ENCODE results near the gene KAZN. TPM values are rescaled to one million over a fixed set of nuclear protein-coding genes. Genes with fewer than 3 reads are reported as not detected.

Gene KAZN
- total RNA-seq, 1 experiment from 2014 or later = 3.4 TPM

DNA sequence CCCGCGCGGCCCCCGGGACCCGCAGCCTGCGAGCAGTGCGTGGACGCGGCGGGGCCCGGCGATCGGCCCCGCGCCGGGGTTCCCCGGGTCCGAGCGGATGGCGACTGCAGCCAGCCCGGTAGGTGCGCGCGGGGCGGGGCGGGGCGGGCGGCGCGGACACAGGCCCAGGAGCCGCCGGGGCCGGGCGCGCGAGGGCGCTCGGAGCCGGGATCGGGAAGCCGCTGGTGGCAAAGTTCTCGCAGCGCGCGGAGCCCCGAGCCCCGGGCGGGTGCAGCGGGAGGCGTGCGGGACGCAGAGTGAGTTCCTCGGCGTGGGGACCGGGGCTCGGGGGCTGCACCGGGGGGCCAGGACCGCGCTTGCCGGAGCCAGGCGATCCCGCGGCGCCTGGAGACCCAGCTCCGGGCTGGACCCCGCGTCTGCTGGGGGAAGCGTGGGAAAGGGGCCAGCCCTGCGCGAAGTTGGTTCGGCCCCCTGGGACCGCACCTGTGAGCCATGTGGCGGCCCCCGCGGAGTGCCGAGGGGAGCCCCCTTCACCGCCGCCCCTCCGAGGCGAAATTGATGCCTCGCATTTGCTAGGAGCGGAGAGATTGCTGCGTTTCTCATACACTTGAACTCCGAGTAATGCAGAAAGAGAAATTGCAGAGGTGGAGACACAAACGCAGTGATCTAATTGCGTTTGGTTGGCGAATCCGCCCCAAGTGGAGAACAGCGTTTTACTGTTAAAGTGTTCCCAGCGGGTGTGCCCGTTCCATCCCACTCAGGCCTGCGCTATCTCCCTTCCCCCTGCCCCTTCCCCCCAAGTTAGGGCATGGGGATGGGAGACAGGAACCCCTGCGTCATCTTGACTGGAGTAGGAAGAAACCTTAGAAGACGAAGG, 326.2 kb downstream of the KAZN start:
- DNase-seq = peak; percentile 50
- Histone ChIP-seq H3K27me3 (no peaks in the 10 kb centered on the region), H3K36me3 (no peaks in the 10 kb centered on the region), H3K9me3 (no peaks in the 10 kb centered on the region), H3K4me3 (peak overlapping the region; percentile 68)

GRCh38 chr1:14925336-14926136, 327.1 kb downstream of the KAZN start:
- no peaks in the 10 kb centered on the region for H3K27me3 ChIP-seq
- peak overlapping the region; percentile 68 for H3K4me3 ChIP-seq
- no peaks in the 10 kb centered on the region; the same call in 1 of the 2 replicates for H3K36me3 ChIP-seq
- no peaks in the 10 kb centered on the region for H3K9me3 ChIP-seq
- DNase-seq = no peak

GRCh38 chr1:14926229-14926628, 327.7 kb downstream of the KAZN start:
- no peaks in the 10 kb centered on the region for H3K27me3 ChIP-seq
- no peaks in the 10 kb centered on the region; the same call in 1 of the 2 replicates for H3K36me3 ChIP-seq
- H3K9me3 ChIP-seq = no peaks in the 10 kb centered on the region
- no peak overlapping the region for H3K4me3 ChIP-seq
- no peak for DNase-seq

- Histone ChIP-seq H3K4me3 (no peak overlapping the region), H3K27me3 (no peaks in the 10 kb centered on the region), H3K36me3 (no peaks in the 10 kb centered on the region; the same call in 1 of the 2 replicates), H3K9me3 (no peaks in the 10 kb centered on the region)
- DNase-seq = no peak
These were observed 328.5 kb downstream of the KAZN start for GRCh38 chr1:14926818-14927575.

- no peak for DNase-seq
- Histone ChIP-seq H3K4me3 (no peak overlapping the region), H3K27me3 (no peaks in the 10 kb centered on the region), H3K9me3 (no peaks in the 10 kb centered on the region), H3K36me3 (no peaks in the 10 kb centered on the region; the same call in 1 of the 2 replicates)
These were observed 329.9 kb downstream of the KAZN start for GRCh38 chr1:14928412-14928811.

GRCh38 chr1:14928886-14929546, 330.5 kb downstream of the KAZN start:
- Histone ChIP-seq H3K9me3 (no peaks in the 10 kb centered on the region), H3K27me3 (no peaks in the 10 kb centered on the region), H3K36me3 (no peaks in the 10 kb centered on the region; the same call in 1 of the 2 replicates), H3K4me3 (no peak overlapping the region)
- no peak for DNase-seq

GRCh38 chr1:14929547-14930246, 331.2 kb downstream of the KAZN start:
- Histone ChIP-seq H3K9me3 (no peaks in the 10 kb centered on the region), H3K27me3 (no peaks in the 10 kb centered on the region), H3K4me3 (no peak overlapping the region), H3K36me3 (no peaks in the 10 kb centered on the region; the same call in 1 of the 2 replicates)
- DNase-seq = peak; percentile 68

DNA sequence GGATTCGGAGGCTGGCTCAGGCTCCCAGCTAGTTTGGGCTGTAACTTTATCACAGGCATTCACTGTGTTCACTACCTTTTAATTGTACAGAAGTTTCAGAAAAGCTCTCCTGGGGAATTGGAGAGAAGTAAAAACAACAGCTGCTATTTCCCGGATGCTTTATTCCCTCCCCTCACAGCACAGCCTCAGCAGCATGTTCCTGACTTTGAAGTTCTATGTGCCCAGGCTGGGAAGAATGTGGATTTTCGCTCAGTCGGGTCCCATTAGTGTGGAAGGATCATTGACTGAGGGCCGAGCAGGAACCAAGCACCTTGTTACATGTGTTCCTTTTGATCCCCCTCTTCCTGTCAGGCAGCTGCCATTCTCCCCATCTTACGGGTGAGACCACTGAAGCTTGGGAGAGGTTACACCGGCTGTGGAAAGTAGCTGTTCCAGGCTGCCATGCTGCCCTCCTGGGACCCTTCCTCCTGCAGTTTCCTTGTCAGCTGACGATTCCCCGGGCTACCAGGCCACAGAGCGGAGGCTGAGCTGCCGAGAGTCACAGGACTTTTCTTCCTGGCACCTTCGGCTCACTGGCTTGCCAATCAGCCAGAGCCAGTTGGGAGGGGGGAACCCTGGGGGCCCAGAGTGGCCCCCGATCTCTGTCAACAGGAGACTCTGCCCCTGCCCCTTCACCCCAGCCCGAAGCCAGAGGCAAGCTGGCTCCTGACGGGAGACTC, 331.9 kb downstream of the KAZN start:
- no peaks in the 10 kb centered on the region for H3K9me3 ChIP-seq
- no peaks in the 10 kb centered on the region; the same call in 1 of the 2 replicates for H3K36me3 ChIP-seq
- DNase-seq = no peak
- H3K4me3 ChIP-seq = no peak overlapping the region
- H3K27me3 ChIP-seq = no peaks in the 10 kb centered on the region

GRCh38 chr1:14932034-14932638, 333.7 kb downstream of the KAZN start:
- Histone ChIP-seq H3K4me3 (no peak overlapping the region), H3K9me3 (no peaks in the 10 kb centered on the region), H3K36me3 (no peaks in the 10 kb centered on the region; the same call in 1 of the 2 replicates), H3K27me3 (no peaks in the 10 kb centered on the region)
- no peak for DNase-seq

DNA sequence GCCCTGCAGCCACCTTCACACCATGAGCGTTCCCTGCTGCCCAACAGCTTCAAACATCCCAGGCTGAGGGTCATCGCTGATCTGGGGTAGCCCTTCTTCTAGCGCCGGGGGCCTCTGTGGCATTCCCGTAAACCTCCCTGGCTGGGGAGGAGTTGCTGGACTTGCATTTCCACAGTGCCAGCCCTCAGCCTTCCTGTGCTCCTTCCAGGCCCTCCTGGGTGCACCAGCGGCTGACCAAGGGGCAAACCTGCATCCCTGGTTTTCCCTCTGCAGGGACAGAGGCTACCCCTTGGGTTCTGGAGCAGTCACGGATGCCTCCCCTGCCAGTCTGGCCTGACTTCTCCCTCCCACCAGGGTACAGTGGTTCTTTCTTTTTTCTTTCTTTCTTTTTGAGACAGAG, 336.4 kb downstream of the KAZN start:
- Histone ChIP-seq H3K27me3 (no peaks in the 10 kb centered on the region), H3K9me3 (no peaks in the 10 kb centered on the region), H3K4me3 (no peak overlapping the region), H3K36me3 (no peaks in the 10 kb centered on the region; the same call in 1 of the 2 replicates)
- no peak for DNase-seq

DNA sequence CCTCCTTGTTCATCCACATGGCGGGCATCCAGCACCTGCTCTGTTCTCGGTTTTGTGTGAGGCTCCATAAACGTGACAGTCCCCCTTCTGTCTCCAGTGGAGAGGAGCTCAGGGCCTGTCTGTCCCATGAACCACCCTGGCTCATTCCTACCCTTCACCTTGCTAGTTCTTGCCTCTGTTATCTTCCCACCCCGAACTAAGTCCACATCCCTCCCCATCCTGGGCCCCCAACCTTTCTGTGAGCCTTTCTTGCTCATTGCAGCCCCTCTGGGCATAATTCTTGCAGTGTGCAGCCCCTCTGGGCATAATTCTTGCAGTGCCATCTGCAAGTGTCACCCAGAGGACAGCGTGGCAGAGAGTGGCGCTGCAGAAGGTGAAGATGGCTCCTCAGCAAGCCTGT, 338.3 kb downstream of the KAZN start:
- H3K27me3 ChIP-seq = no peaks in the 10 kb centered on the region
- no peak for DNase-seq
- no peaks in the 10 kb centered on the region for H3K9me3 ChIP-seq
- H3K36me3 ChIP-seq = no peaks in the 10 kb centered on the region
- H3K4me3 ChIP-seq = no peak overlapping the region

GRCh38 chr1:14937288-14937949, 338.9 kb downstream of the KAZN start:
- Histone ChIP-seq H3K36me3 (no peaks in the 10 kb centered on the region), H3K27me3 (no peaks in the 10 kb centered on the region), H3K4me3 (no peak overlapping the region), H3K9me3 (no peaks in the 10 kb centered on the region)
- no peak for DNase-seq

DNA sequence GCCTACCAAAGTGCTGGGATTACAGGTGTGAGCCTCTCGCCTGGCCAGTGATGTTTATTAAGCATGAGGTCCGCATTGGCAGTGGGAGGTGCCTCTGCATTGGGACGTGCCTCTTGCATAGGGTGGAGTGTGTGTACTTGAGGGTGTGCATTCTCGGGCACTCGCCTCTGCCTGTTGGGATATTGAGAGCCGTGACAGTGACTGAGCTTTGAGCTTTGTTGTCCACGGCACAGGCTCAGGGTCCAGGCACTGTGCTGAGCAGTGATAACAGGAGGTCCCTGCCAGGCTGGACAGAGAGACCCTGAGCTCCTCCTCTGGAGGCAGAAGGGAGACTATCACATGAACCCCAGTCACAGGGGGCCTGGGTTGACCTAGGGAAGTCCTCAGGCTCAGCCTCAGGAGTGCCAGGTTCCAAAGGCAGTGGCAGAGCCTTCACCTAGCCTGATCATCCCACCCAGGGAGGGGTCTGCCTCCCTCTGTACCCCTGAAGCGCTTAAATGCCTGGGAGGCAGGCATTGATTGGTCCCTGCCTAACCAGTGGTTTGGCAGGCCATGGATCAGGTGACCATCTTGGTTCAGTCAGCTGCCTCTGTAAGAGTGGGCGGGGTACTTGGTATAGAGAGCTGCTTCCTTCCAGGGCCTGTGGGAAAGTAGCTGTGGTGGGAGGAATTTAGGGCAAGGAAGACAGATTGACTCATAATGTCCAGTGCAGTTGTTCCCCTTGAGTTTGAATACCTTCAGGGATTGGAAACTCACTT, 341.2 kb downstream of the KAZN start:
- H3K9me3 ChIP-seq = no peaks in the 10 kb centered on the region
- no peaks in the 10 kb centered on the region for H3K27me3 ChIP-seq
- DNase-seq = peak; percentile 74
- no peaks in the 10 kb centered on the region for H3K36me3 ChIP-seq
- no peak overlapping the region for H3K4me3 ChIP-seq
